SK-N-SH (cell line): ENCODE data around the gene IRAK4. TPM values are rescaled to one million over a fixed set of nuclear protein-coding genes. Genes with fewer than 3 reads are reported as not detected.

Source experiments
- CTCF ChIA-PET: fragments of 300-600, 350-600 bp; formaldehyde crosslinking; extraction: SDS; loops from one replicate; lab custom pipeline; 2021; lab: Yijun Ruan, JAX
- POLR2A ChIA-PET: fragments of 350-600 bp; sonication (Branson Sonifier 250); formaldehyde crosslinking; extraction: SDS; loops from one replicate; lab custom pipeline; 2020; ENCODE audit warnings: antibody characterized with exemption, inconsistent platforms; lab: Yijun Ruan, JAX
- DNase-seq: peaks from one replicate; pipeline ENCODE4 v3.0.0; 2012
- H2AFZ ChIP-seq: fragments of 200-600 bp; sonication (generic); 2 replicates; pipeline ENCODE4 v1.8.1; 2016; ENCODE audit warnings: antibody characterized with exemption, mild to moderate bottlenecking, low read depth
- H3F3A ChIP-seq: fragments of 200-600 bp; sonication (generic); replicated peaks from 2 replicates; pipeline ENCODE3; 2016; ENCODE audit warnings: antibody characterized with exemption, mild to moderate bottlenecking; ENCODE audit not compliant: insufficient read depth
- H3K27ac ChIP-seq, 2 experiments: fragments of 200-500 bp in 1 of 2; fragments of 200-600 bp in 1 of 2; sonication (Bioruptor generic) in 1 of 2; sonication (generic), shearing (Covaris generic) in 1 of 2; 2 replicates each; pipeline versions ENCODE4 v1.5.1 to v1.6.1; 2014 to 2016; ENCODE audit warnings: low read depth in 2 of 2, inconsistent platforms in 1 of 2, low read length in 1 of 2, mild to moderate bottlenecking in 1 of 2, mixed read lengths in 1 of 2
- H3K27me3 ChIP-seq: fragments of 200-600 bp; sonication (generic), shearing (Covaris generic); 2 replicates; pipeline ENCODE4 v1.6.1; 2016; ENCODE audit warnings: mixed run types; ENCODE audit not compliant: insufficient read depth
- H3K36me3 ChIP-seq, 2 experiments: fragments of 200-500 bp in 1 of 2; fragments of 200-600 bp in 1 of 2; sonication (Bioruptor generic) in 1 of 2; sonication (generic) in 1 of 2; replicated peaks in 1 of 2; 2 replicates each; pipeline versions ENCODE3 to v1.5.1; 2014 to 2016; ENCODE audit warnings: low read length in 1 of 2, mild to moderate bottlenecking in 1 of 2; ENCODE audit not compliant: insufficient read depth in 2 of 2, control insufficient read depth in 1 of 2
- H3K4me1 ChIP-seq, 2 experiments: fragments of 200-500 bp in 1 of 2; fragments of 200-600 bp in 1 of 2; sonication (Bioruptor generic) in 1 of 2; sonication (generic), shearing (Covaris generic) in 1 of 2; 2 replicates each; pipeline versions ENCODE4 v1.5.1 to v1.6.1; 2014 to 2016; ENCODE audit warnings: low read depth in 1 of 2, low read length in 1 of 2, mixed run types in 1 of 2; ENCODE audit not compliant: insufficient read depth in 2 of 2, control insufficient read depth in 1 of 2
- H3K4me2 ChIP-seq: fragments of 200-600 bp; sonication (generic), shearing (Covaris generic); 2 replicates; pipeline ENCODE4 v1.6.1; 2017; ENCODE audit warnings: mixed run types
- H3K4me3 ChIP-seq, 2 experiments: fragments of 200-500 bp in 1 of 2; fragments of 200-600 bp in 1 of 2; sonication (Bioruptor generic) in 1 of 2; sonication (generic), shearing (Covaris generic) in 1 of 2; 2 replicates each; pipeline versions ENCODE4 v1.5.1 to v1.8.1; 2014 to 2016; ENCODE audit warnings: low read depth in 2 of 2, inconsistent platforms in 1 of 2, low read length in 1 of 2, mild to moderate bottlenecking in 1 of 2, mixed read lengths in 1 of 2, moderate library complexity in 1 of 2
- H3K79me2 ChIP-seq: fragments of 200-600 bp; sonication (generic); 2 replicates; pipeline ENCODE4 v1.8.1; 2017; ENCODE audit warnings: mild to moderate bottlenecking; ENCODE audit not compliant: insufficient read depth
- H3K9ac ChIP-seq: fragments of 200-600 bp; sonication (generic); 2 replicates; pipeline ENCODE4 v1.6.1; 2017; ENCODE audit warnings: mixed run types
- H3K9me2 ChIP-seq: fragments of 200-600 bp; sonication (generic); 2 replicates; pipeline ENCODE4 v1.6.1; 2017; ENCODE audit warnings: mixed run types
- H3K9me3 ChIP-seq: fragments of 200-600 bp; sonication (generic); 2 replicates; pipeline ENCODE4 v1.6.1; 2017; ENCODE audit warnings: mixed run types, mild to moderate bottlenecking, moderate library complexity
- H4K20me1 ChIP-seq: fragments of 200-600 bp; sonication (generic); 2 replicates; pipeline ENCODE4 v1.6.1; 2017; ENCODE audit warnings: mild to moderate bottlenecking, mixed run types; ENCODE audit not compliant: insufficient read depth
- CHD2 ChIP-seq: fragments of 150-350 bp; IDR thresholded peaks from 2 replicates; pipeline ENCODE4 v1.6.1; 2018; ENCODE audit warnings: low read length; ENCODE audit not compliant: partially characterized antibody
- CTCF ChIP-seq: fragments of 200-600 bp; sonication (generic); IDR thresholded peaks from 2 replicates; pipeline ENCODE4 v1.6.1; 2017; ENCODE audit warnings: antibody characterized with exemption, mild to moderate bottlenecking, moderate library complexity
- EZH2phosphoT487 ChIP-seq: fragments of 200-600 bp; sonication (generic); IDR thresholded peaks from 2 replicates; pipeline ENCODE4 v1.6.1; 2017; ENCODE audit warnings: low read depth, mixed run types, mild to moderate bottlenecking, antibody characterized with exemption, moderate library complexity, borderline replicate concordance
- FOSL2 ChIP-seq: IDR thresholded peaks from 2 replicates; pipeline ENCODE4 v1.4.0; 2012; ENCODE audit warnings: low read depth, mild to moderate bottlenecking, moderate library complexity, borderline replicate concordance
- FOXJ3 ChIP-seq: sonication (generic); formaldehyde crosslinking; IDR thresholded peaks from 2 replicates; pipeline ENCODE4 v1.5.1; 2020; ENCODE audit warnings: mild to moderate bottlenecking, missing genetic modification reagents
- FOXM1 ChIP-seq: IDR thresholded peaks from 2 replicates; pipeline ENCODE4 v1.4.0; 2012; ENCODE audit warnings: low read depth, mild to moderate bottlenecking
- GABPA ChIP-seq: IDR thresholded peaks from 2 replicates; pipeline ENCODE4 v1.4.0; 2012; ENCODE audit warnings: low read depth, mild to moderate bottlenecking
- MXI1 ChIP-seq: IDR thresholded peaks from 2 replicates; pipeline ENCODE4 v1.6.1; 2012; ENCODE audit warnings: mild to moderate bottlenecking, low read depth, low read length, improper control_type of control experiment
- RAD21 ChIP-seq: IDR thresholded peaks from 2 replicates; pipeline ENCODE4 v1.6.1; 2012; ENCODE audit warnings: mild to moderate bottlenecking, low read length
- RFX5 ChIP-seq: IDR thresholded peaks from 2 replicates; pipeline ENCODE4 v1.6.1; 2012; ENCODE audit warnings: mild to moderate bottlenecking, improper control_type of control experiment, low read length
- RXRA ChIP-seq: IDR thresholded peaks from 2 replicates; pipeline ENCODE4 v1.4.0; 2012; ENCODE audit warnings: low read depth, mild to moderate bottlenecking, borderline replicate concordance
- SIN3A ChIP-seq: IDR thresholded peaks from 2 replicates; pipeline ENCODE4 v1.6.1; 2012; ENCODE audit warnings: low read depth, mild to moderate bottlenecking, low read length, moderate library complexity, borderline replicate concordance
- TEAD4 ChIP-seq: IDR thresholded peaks from 2 replicates; pipeline ENCODE4 v1.4.0; 2012; ENCODE audit warnings: mild to moderate bottlenecking, borderline replicate concordance; ENCODE audit not compliant: insufficient read depth
- USF2 ChIP-seq: fragments of 150-350 bp; IDR thresholded peaks from 2 replicates; pipeline ENCODE4 v1.6.1; 2017; ENCODE audit warnings: antibody characterized with exemption, low read length, low read depth, borderline replicate concordance
- YY1 ChIP-seq: IDR thresholded peaks from 2 replicates; pipeline ENCODE4 v1.4.0; 2012; ENCODE audit warnings: low read depth, mild to moderate bottlenecking
- polyA plus RNA-seq, 3 experiments: library from polyadenylated mRNA; depleted of rRNA; stranded (reverse); fragments of >200 nt; gene quantifications; 2 replicates each; pipeline ENCODE4 v1.2.3, GENCODE V29; 2012
- TF ChIP-seq, protein P1 (sequence below): IDR thresholded peaks from 2 replicates; pipeline ENCODE4; 2012
- TF ChIP-seq, protein P2 (sequence below): IDR thresholded peaks from 2 replicates; pipeline ENCODE4 v1.4.0; 2012; ENCODE audit warnings: low read depth, borderline replicate concordance

The IRAK4 gene
- polyA plus RNA-seq, 1 of the 3 experiments (the other 2 are of a cell fraction) = 5.1 TPM

GRCh38 chr12:43786899-43787693 lies 28.3 kb downstream of the IRAK4 start:
- TF ChIP-seq RFX5 (no peak), FOXJ3 (CRISPR knock-in tag) (no peak), USF2 (no peak), EZH2phosphoT487 (no peak), GABPA (no peak), SIN3A (no peak), MXI1 (no peak), TEAD4 (no peak), YY1 (no peak), CTCF (no peak), RAD21 (no peak), RXRA (no peak), FOXM1 (no peak), FOSL2 (no peak), CHD2 (no peak)
- TF ChIP-seq, protein P1, sequence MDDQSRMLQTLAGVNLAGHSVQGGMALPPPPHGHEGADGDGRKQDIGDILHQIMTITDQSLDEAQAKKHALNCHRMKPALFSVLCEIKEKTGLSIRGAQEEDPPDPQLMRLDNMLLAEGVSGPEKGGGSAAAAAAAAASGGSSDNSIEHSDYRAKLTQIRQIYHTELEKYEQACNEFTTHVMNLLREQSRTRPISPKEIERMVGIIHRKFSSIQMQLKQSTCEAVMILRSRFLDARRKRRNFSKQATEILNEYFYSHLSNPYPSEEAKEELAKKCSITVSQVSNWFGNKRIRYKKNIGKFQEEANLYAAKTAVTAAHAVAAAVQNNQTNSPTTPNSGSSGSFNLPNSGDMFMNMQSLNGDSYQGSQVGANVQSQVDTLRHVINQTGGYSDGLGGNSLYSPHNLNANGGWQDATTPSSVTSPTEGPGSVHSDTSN = no peak
- TF ChIP-seq, protein P2, sequence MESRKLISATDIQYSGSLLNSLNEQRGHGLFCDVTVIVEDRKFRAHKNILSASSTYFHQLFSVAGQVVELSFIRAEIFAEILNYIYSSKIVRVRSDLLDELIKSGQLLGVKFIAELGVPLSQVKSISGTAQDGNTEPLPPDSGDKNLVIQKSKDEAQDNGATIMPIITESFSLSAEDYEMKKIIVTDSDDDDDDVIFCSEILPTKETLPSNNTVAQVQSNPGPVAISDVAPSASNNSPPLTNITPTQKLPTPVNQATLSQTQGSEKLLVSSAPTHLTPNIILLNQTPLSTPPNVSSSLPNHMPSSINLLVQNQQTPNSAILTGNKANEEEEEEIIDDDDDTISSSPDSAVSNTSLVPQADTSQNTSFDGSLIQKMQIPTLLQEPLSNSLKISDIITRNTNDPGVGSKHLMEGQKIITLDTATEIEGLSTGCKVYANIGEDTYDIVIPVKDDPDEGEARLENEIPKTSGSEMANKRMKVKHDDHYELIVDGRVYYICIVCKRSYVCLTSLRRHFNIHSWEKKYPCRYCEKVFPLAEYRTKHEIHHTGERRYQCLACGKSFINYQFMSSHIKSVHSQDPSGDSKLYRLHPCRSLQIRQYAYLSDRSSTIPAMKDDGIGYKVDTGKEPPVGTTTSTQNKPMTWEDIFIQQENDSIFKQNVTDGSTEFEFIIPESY = no peak
- POLR2A ChIA-PET = no interaction called here

More at GRCh38 chr12:43786899-43787693, 28.3 kb downstream of the IRAK4 start:
- no peak for DNase-seq
- no peak overlapping the region for H2AFZ ChIP-seq
- no peaks in the 10 kb centered on the region for H3K27me3 ChIP-seq
- H3K27ac ChIP-seq = no peak overlapping the region
- CTCF ChIA-PET = interaction anchor here (1.1 to 2.0 kb wide), 2 partner anchors 9 to 96 kb away, joined by 4 to 10 read pairs; no protein-coding TSS in a partner anchor
- no peaks in the 10 kb centered on the region for H4K20me1 ChIP-seq
- H3K4me3 ChIP-seq = no peak overlapping the region
- H3K4me2 ChIP-seq = no peak overlapping the region
- H3K79me2 ChIP-seq = no peaks in the 10 kb centered on the region
- H3K4me1 ChIP-seq = no peaks in the 10 kb centered on the region; a peak in 1 of 4 replicates
- peaks cover 3% of the 10 kb centered on the region for H3F3A ChIP-seq
- no peaks in the 10 kb centered on the region for H3K9me3 ChIP-seq
- peaks cover 14 to 27% of the 10 kb centered on the region in 2 experiments for H3K36me3 ChIP-seq
- no peaks in the 10 kb centered on the region for H3K9me2 ChIP-seq
- H3K9ac ChIP-seq = no peak overlapping the region
